GM12891 (cell line): Measurements from ENCODE around the gene SEPTIN5.

ENCODE experiments used
- POLR2A ChIP-seq: IDR thresholded peaks from 2 replicates; pipeline ENCODE4 v1.6.1; 2011; ENCODE audit warnings: low read depth, low read length, control low read depth
- POLR2AphosphoS5 ChIP-seq: IDR thresholded peaks from 2 replicates; pipeline ENCODE4 v1.6.1; 2011; ENCODE audit warnings: low read depth, low read length, control low read depth
- SPI1 ChIP-seq: IDR thresholded peaks from 2 replicates; pipeline ENCODE4 v1.6.1; 2011; ENCODE audit warnings: low read depth, low read length, control low read depth

DNA sequence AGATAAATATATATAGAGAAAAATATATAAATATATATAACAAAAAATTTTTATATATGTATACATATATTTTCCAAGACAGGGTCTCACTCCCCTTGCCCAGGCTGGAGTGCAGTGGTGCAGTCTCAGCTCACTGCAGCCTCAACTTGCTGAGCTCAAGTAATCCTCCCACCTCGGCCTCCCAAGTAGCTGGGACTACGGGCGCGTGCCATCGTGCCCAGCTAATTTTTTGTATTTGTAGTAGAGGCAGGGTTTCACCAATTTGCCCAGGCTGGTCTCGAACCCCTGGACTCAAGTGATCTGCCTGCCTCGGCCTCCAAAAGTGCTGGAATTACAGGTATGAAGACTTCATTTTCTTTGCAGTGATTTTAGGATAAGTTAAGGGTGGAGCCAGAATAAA, 38.9 kb upstream of the SEPTIN5 start:
- no peak for TF ChIP-seq SPI1
- TF ChIP-seq POLR2A = no peak
- TF ChIP-seq POLR2AphosphoS5 = no peak
